Fibroblast of lung (primary cell): ENCODE measurements around the gene RAVER2. TPM values are rescaled to one million over a fixed set of nuclear protein-coding genes. Genes with fewer than 3 reads are reported as not detected.

Experiments
- DNase-seq, 2 donors: peaks; one replicate each; pipeline versions ENCODE4 v3.0.0 to v3.0.0-alpha.2; 2010; ENCODE audit warnings: low read depth in 2 of 2
- H2AFZ ChIP-seq: 2 replicates; pipeline ENCODE4 v1.5.1; 2012; ENCODE audit warnings: low read length, control low read depth, inconsistent platforms
- H3K27ac ChIP-seq: 2 replicates; pipeline ENCODE4 v1.5.1; 2011; ENCODE audit warnings: low read length, control low read depth; ENCODE audit not compliant: insufficient read depth
- H3K27me3 ChIP-seq: 2 replicates; pipeline ENCODE4 v1.5.1; 2011; ENCODE audit warnings: mild to moderate bottlenecking, low read length; ENCODE audit not compliant: control insufficient read depth, insufficient read depth
- H3K36me3 ChIP-seq: 2 replicates; pipeline ENCODE4 v1.5.1; 2011; ENCODE audit warnings: low read length; ENCODE audit not compliant: control insufficient read depth, insufficient read depth
- H3K4me1 ChIP-seq: 2 replicates; pipeline ENCODE4 v1.5.1; 2011; ENCODE audit warnings: low read length; ENCODE audit not compliant: control insufficient read depth, insufficient read depth; ENCODE audit errors: extremely low read depth
- H3K4me2 ChIP-seq: 2 replicates; pipeline ENCODE4 v1.5.1; 2011; ENCODE audit warnings: low read length, control low read depth; ENCODE audit not compliant: insufficient read depth; ENCODE audit errors: extremely low read depth
- H3K4me3 ChIP-seq, 4 experiments: fragments of 200-600 bp in 1 of 4; sonication (generic) in 1 of 4; replicated peaks in 1 of 4; 2 replicates each; pipeline ENCODE4 v1.5.1; 2011 to 2016; ENCODE audit warnings: low read length in 4 of 4, low read depth in 3 of 4, mild to moderate bottlenecking in 3 of 4, control low read depth in 2 of 4, inconsistent platforms in 1 of 4, mixed read lengths in 1 of 4; ENCODE audit not compliant: insufficient read depth in 1 of 4; ENCODE audit errors: control extremely low read depth in 1 of 4
- H3K79me2 ChIP-seq: 2 replicates; pipeline ENCODE4 v1.5.1; 2012; ENCODE audit warnings: mild to moderate bottlenecking, low read length, inconsistent platforms; ENCODE audit not compliant: control insufficient read depth, insufficient read depth
- H3K9ac ChIP-seq: 2 replicates; pipeline ENCODE4 v1.5.1; 2011; ENCODE audit warnings: mild to moderate bottlenecking, low read length, control low read depth; ENCODE audit not compliant: insufficient read depth
- H3K9me3 ChIP-seq: 2 replicates; pipeline ENCODE4 v1.5.1; 2012; ENCODE audit warnings: low read depth, low read length; ENCODE audit not compliant: control insufficient read depth, insufficient read depth
- H4K20me1 ChIP-seq: 2 replicates; pipeline ENCODE4 v1.5.1; 2011; ENCODE audit warnings: low read length; ENCODE audit not compliant: control insufficient read depth, insufficient read depth; ENCODE audit errors: extremely low read depth
- CTCF ChIP-seq, 2 donors: IDR thresholded peaks in 1 of 2; conservative IDR thresholded peaks in 1 of 2; 1 replicate in 1 of 2; 2 replicates in 1 of 2; pipeline ENCODE4 v1.5.1; 2011 to 2012; ENCODE audit warnings: low read length in 2 of 2, control low read depth in 1 of 2, inconsistent platforms in 1 of 2, low read depth in 1 of 2, mild to moderate bottlenecking in 1 of 2
- EZH2 ChIP-seq: IDR thresholded peaks from 2 replicates; pipeline ENCODE4 v1.5.1; 2012; ENCODE audit warnings: low read length, control low read depth, mild to moderate bottlenecking; ENCODE audit errors: missing control alignments
- polyA plus RNA-seq, 2 donors: library from polyadenylated mRNA; depleted of rRNA in 1 of 2; stranded (reverse) in 1 of 2; unstranded in 1 of 2; fragments of >200 nt; gene quantifications; 2 replicates each; pipeline ENCODE4 v1.2.1, GENCODE V29; 2011 to 2012; ENCODE audit warnings: missing spikeins in 1 of 2
- total RNA-seq: library from RNA; depleted of rRNA; stranded (reverse); fragments of >200 nt; gene quantifications from 2 replicates; pipeline ENCODE4 v1.2.1, GENCODE V29; 2014

RAVER2 gene
- total and polyA plus RNA-seq, 2 donors (not counting 1 experiment from before 2014, with no cell fraction given), result 4.3 to 5.6 TPM

GRCh38 chr1:64798872-64799271 is 54.0 kb downstream of the RAVER2 start:
- Histone ChIP-seq H3K79me2 (no peaks in the 10 kb centered on the region), H3K4me3 (no peak overlapping the region), H3K4me1 (no peaks in the 10 kb centered on the region), H3K27ac (no peak overlapping the region), H4K20me1 (no peaks in the 10 kb centered on the region), H3K27me3 (no peaks in the 10 kb centered on the region), H2AFZ (no peak overlapping the region), H3K4me2 (no peak overlapping the region), H3K9me3 (no peaks in the 10 kb centered on the region), H3K9ac (no peak overlapping the region), H3K36me3 (no peaks in the 10 kb centered on the region)
- no peak for DNase-seq
- TF ChIP-seq EZH2 (no peak), CTCF (conservative IDR thresholded peaks at IDR 0.05 in 1 of 2, IDR thresholded peaks at IDR 0.05 in 1 of 2; ENCODE audit: low read depth in 1 of 2, low read length in 2 of 2) (no peak)

GRCh38 chr1:64801851-64802523 is 57.1 kb downstream of the RAVER2 start:
- Histone ChIP-seq H4K20me1 (no peaks in the 10 kb centered on the region), H3K27ac (no peak overlapping the region)
- TF ChIP-seq CTCF (conservative IDR thresholded peaks at IDR 0.05 in 1 of 2, IDR thresholded peaks at IDR 0.05 in 1 of 2; ENCODE audit: low read depth in 1 of 2, low read length in 2 of 2) (no peak), EZH2 (no peak)

GRCh38 chr1:64809309-64809708 is 64.4 kb downstream of the RAVER2 start:
- H3K9me3 ChIP-seq, result no peaks in the 10 kb centered on the region
- H3K4me3 ChIP-seq, result no peak overlapping the region
- H3K27me3 ChIP-seq, result no peaks in the 10 kb centered on the region
- no peak overlapping the region for H3K9ac ChIP-seq
- no peaks in the 10 kb centered on the region for H3K79me2 ChIP-seq
- H2AFZ ChIP-seq, result no peak overlapping the region
- H3K4me1 ChIP-seq, result no peaks in the 10 kb centered on the region
- H3K4me2 ChIP-seq, result no peak overlapping the region
- no peak for DNase-seq
- H3K27ac ChIP-seq, result no peak overlapping the region
- no peaks in the 10 kb centered on the region for H4K20me1 ChIP-seq
- H3K36me3 ChIP-seq, result no peaks in the 10 kb centered on the region
- TF ChIP-seq CTCF (conservative IDR thresholded peaks at IDR 0.05 in 1 of 2, IDR thresholded peaks at IDR 0.05 in 1 of 2; ENCODE audit: low read depth in 1 of 2, low read length in 2 of 2) (no peak), EZH2 (no peak)

More at GRCh38 chr1:64801851-64802523, 57.1 kb downstream of the RAVER2 start:
- no peak for DNase-seq
- H3K9ac ChIP-seq, result no peak overlapping the region
- H3K36me3 ChIP-seq, result no peaks in the 10 kb centered on the region
- H3K4me3 ChIP-seq, result no peak overlapping the region
- no peak overlapping the region for H3K4me2 ChIP-seq
- no peak overlapping the region for H2AFZ ChIP-seq
- no peaks in the 10 kb centered on the region for H3K79me2 ChIP-seq
- H3K27me3 ChIP-seq, result no peaks in the 10 kb centered on the region
- no peaks in the 10 kb centered on the region for H3K4me1 ChIP-seq
- no peaks in the 10 kb centered on the region for H3K9me3 ChIP-seq
